ENCODE measurements around the gene IL31RA. TPM values are rescaled to one million over a fixed set of nuclear protein-coding genes. Genes with fewer than 3 reads are reported as not detected.

Gene IL31RA
- total and polyA plus RNA-seq, 7 donors: 0.04 to 2.0 (median 0.20) TPM; not detected in 2

- no peak overlapping the region for H3K4me3 ChIP-seq
- no peaks in the 10 kb centered on the region for H3K9me3 ChIP-seq
- no peaks in the 10 kb centered on the region for H3K36me3 ChIP-seq (ENCODE audit: insufficient read depth in 1 of 2, low read depth in 1 of 2)
- TF ChIP-seq, protein P1, sequence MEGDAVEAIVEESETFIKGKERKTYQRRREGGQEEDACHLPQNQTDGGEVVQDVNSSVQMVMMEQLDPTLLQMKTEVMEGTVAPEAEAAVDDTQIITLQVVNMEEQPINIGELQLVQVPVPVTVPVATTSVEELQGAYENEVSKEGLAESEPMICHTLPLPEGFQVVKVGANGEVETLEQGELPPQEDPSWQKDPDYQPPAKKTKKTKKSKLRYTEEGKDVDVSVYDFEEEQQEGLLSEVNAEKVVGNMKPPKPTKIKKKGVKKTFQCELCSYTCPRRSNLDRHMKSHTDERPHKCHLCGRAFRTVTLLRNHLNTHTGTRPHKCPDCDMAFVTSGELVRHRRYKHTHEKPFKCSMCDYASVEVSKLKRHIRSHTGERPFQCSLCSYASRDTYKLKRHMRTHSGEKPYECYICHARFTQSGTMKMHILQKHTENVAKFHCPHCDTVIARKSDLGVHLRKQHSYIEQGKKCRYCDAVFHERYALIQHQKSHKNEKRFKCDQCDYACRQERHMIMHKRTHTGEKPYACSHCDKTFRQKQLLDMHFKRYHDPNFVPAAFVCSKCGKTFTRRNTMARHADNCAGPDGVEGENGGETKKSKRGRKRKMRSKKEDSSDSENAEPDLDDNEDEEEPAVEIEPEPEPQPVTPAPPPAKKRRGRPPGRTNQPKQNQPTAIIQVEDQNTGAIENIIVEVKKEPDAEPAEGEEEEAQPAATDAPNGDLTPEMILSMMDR (IDR thresholded peaks at IDR 0.05): no peak
- no peak for DNase-seq
- H3K27me3 ChIP-seq (ENCODE audit: insufficient read depth in 3 of 3, low read length in 2 of 3): no peaks in the 10 kb centered on the region
- peaks cover 12% of the 10 kb centered on the region for H3K4me1 ChIP-seq
- intact Hi-C loops (cut with DNase I): no loop called here
- no peak overlapping the region for H3K27ac ChIP-seq
- no peak for ATAC-seq
- 82 to 93% (median 86%) methylated on average over 1 of the region's 1 CpG for WGBS, 3 donors
These were observed 48.9 kb downstream of the IL31RA start for GRCh38 chr5:55900068-55900467.

DNA sequence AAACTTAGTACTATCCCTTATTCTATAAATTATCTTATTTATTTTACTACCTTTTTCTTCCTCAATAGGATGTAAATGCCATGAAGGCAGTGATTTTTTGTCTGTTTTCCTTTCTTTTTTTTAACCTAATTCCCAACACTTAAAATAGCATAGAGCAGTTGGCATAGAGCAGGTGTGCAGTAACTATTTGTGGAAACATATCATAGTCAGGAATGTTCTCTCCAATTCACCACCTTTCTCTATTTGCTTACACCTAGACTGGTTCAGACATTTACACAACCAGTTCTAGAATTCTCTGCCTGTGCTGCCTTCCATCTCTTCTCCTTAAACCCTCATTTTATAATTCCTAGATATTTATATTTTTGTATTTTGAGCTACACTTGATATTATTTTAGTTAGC lies 49.6 kb downstream of the IL31RA start:
- no peak for ATAC-seq
- Histone ChIP-seq H3K27me3 (ENCODE audit: insufficient read depth in 3 of 3, low read length in 2 of 3) (no peaks in the 10 kb centered on the region), H3K36me3 (ENCODE audit: insufficient read depth in 1 of 2, low read depth in 1 of 2) (no peaks in the 10 kb centered on the region), H3K4me1 (peaks cover 12% of the 10 kb centered on the region), H3K9me3 (no peaks in the 10 kb centered on the region), H3K4me3 (no peak overlapping the region), H3K27ac (no peak overlapping the region)
- TF ChIP-seq, protein P1 (IDR thresholded peaks at IDR 0.05): no peak
- DNase-seq: no peak
- intact Hi-C loops (cut with DNase I): no loop called here

GRCh38 chr5:55902696-55903095 lies 51.5 kb downstream of the IL31RA start:
- Histone ChIP-seq H3K4me1 (peaks cover 12% of the 10 kb centered on the region), H3K27ac (no peak overlapping the region), H3K27me3 (ENCODE audit: insufficient read depth in 3 of 3, low read length in 2 of 3) (no peaks in the 10 kb centered on the region), H3K9me3 (no peaks in the 10 kb centered on the region), H3K4me3 (no peak overlapping the region), H3K36me3 (ENCODE audit: insufficient read depth in 1 of 2, low read depth in 1 of 2) (no peaks in the 10 kb centered on the region)
- TF ChIP-seq, protein P1 (IDR thresholded peaks at IDR 0.05): no peak
- 82 to 92% (median 85%) methylated on average over 5 of the region's 5 CpGs for WGBS, 3 donors
- DNase-seq: no peak
- ATAC-seq: no peak
- intact Hi-C loops (cut with DNase I): no loop called here

GRCh38 chr5:55903121-55903701 lies 52.1 kb downstream of the IL31RA start:
- no peaks in the 10 kb centered on the region for H3K9me3 ChIP-seq
- H3K4me3 ChIP-seq: no peak overlapping the region
- no peak overlapping the region for H3K27ac ChIP-seq
- 88 to 92% (median 89%) methylated on average over 19 of the region's 19 CpGs for WGBS, 3 donors
- peaks cover 12% of the 10 kb centered on the region for H3K4me1 ChIP-seq
- DNase-seq: no peak
- no peaks in the 10 kb centered on the region for H3K36me3 ChIP-seq (ENCODE audit: insufficient read depth in 1 of 2, low read depth in 1 of 2)
- TF ChIP-seq, protein P1 (IDR thresholded peaks at IDR 0.05): no peak
- peak in 1 of 4 donors; percentile 39 for ATAC-seq
- H3K27me3 ChIP-seq (ENCODE audit: insufficient read depth in 3 of 3, low read length in 2 of 3): no peaks in the 10 kb centered on the region
- intact Hi-C loops (cut with DNase I): no loop called here

DNA sequence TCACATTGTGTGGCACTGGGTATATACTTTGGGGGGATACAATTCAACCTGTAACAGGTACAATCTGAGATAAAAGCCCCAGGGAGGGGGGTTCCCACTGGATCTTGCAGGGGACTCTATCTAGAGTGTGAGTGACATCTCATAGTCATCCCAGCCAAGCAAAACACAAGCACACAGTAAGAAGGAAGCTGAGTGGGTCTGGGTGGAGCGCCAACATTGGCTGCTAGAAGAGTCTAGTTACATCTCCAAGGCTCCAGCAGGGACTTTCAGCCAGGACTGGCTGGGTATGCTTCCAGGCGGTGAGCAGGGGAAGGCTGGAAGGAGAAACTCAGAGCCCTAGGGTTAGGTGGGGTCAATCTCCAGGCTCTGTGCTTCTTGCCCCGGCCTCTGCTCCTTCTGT lies 53.0 kb downstream of the IL31RA start:
- H3K9me3 ChIP-seq: no peaks in the 10 kb centered on the region
- no peaks in the 10 kb centered on the region for H3K36me3 ChIP-seq (ENCODE audit: insufficient read depth in 1 of 2, low read depth in 1 of 2)
- peaks cover 12% of the 10 kb centered on the region for H3K4me1 ChIP-seq
- no peak overlapping the region for H3K4me3 ChIP-seq
- TF ChIP-seq, protein P1 (IDR thresholded peaks at IDR 0.05): no peak
- ATAC-seq (peak; percentile 36 to 89 (median 82)), DNase-seq (peak; percentile 35 to 63)
- H3K27ac ChIP-seq: no peak overlapping the region
- WGBS, 3 donors: 48 to 71% (median 62%) methylated on average over 2 to 3 of the region's 3 CpGs
- intact Hi-C loops (cut with DNase I): no loop called here
- no peaks in the 10 kb centered on the region for H3K27me3 ChIP-seq (ENCODE audit: insufficient read depth in 3 of 3, low read length in 2 of 3)
